ENCODE results near the gene FNDC3B. TPM values are rescaled to one million over a fixed set of nuclear protein-coding genes. Genes with fewer than 3 reads are reported as not detected.
"Not testable (repeated sequence)": the region's sequence is repeated elsewhere in the genome, so short reads cannot be mapped to it uniquely, and the experiment has no call there.

Gene FNDC3B
- total RNA-seq, 1 experiment from 2014 or later: 48.6 TPM

DNA sequence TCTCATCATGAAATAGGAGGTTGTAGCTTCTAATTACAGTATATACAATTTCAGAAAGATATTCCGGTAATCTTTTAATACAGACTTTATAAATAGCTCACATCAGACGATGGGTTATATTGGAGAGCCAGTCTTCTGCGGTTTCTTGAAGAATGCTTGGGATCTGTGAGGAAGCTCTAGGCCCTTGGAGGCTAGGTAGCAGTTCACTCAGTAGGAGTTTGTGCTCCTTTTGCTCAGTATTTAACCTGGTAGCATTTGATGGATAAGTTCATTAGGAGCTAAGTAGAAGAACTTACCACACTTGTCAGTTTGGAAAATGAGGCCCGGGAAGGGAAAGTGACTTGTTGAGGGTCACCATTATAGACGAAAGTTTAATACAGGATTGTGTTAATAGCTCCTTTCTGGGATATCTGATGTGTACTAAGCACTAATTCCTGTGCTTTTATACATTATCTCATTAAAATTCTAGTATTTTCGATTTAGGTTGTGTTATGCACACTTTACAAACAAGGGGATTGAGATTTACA is 2.8 kb downstream of the FNDC3B start:
- peaks cover 39% of the 10 kb centered on the region for H3K4me1 ChIP-seq (ENCODE audit: insufficient read depth, low read length)
- no TSS peak for BruUV-seq (replicated peaks)

DNA sequence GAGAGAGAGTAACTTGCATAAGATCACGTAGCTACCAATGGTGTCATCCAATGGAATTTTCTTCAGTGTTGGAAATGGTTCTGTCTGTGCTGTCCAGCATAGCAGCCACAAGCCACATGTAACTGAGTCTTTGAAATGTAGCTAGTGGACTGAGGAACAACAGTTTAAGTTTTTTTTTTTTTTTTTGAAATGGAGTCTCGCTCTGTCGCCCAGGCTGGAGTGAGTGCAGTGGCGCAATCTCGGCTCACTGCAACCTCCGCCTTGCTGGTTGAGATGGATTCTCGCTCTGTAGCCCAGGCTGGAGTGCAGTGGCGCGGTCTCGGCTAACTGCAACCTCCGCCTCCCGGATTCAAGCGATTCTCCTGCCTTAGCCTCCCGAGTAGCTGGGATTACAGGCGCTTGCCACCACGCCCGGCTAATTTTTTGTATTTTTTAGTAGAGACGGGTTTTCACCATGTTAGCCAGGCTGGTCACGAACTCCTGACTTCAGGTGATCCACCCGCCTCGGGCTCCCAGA is 3.3 kb downstream of the FNDC3B start:
- H3K27ac ChIP-seq (ENCODE audit: low read length); BruUV-seq (replicated peaks); CTCF ChIA-PET; H2AFZ ChIP-seq (ENCODE audit: low read length); H3K27me3 ChIP-seq (ENCODE audit: low read length); H3F3A ChIP-seq (ENCODE audit: low read length, unreplicated experiment); H3K9me3 ChIP-seq (ENCODE audit: low read length); H3K9me2 ChIP-seq (replicated peaks; ENCODE audit: low read length); DNase-seq; H3K9ac ChIP-seq (ENCODE audit: low read length); ATAC-seq; H3K36me3 ChIP-seq (ENCODE audit: low read depth, low read length): not testable (repeated sequence)
- POLR2A ChIA-PET (ENCODE audit: unreplicated experiment): interaction anchor here (0.6 kb wide), 1 partner anchor 13 kb away, joined by 3 read pairs; no protein-coding TSS in a partner anchor
- Histone ChIP-seq H3K4me3 (ENCODE audit: low read length) (peak overlapping the region; percentile 95; the same call in 1 of the 2 replicates), H3K4me2 (ENCODE audit: low read length) (peak overlapping the region; percentile 85), H3K79me2 (ENCODE audit: low read length) (peaks cover 94% of the 10 kb centered on the region), H4K20me1 (ENCODE audit: low read length) (peaks cover 63% of the 10 kb centered on the region), H3K4me1 (ENCODE audit: insufficient read depth, low read length) (peaks cover 39% of the 10 kb centered on the region)
- intact Hi-C loops (cut with micrococcal nuclease): loop anchor here (5.0 to 10.0 kb wide), 3 partner anchors 100 to 210 kb away; no protein-coding TSS in a partner anchor

More for the DNA sequence above, 2.8 kb downstream of the FNDC3B start:
- Histone ChIP-seq H3K4me2 (ENCODE audit: low read length) (peak overlapping the region; percentile 85), H3K9me2 (replicated peaks; ENCODE audit: low read length) (no peaks in the 10 kb centered on the region), H2AFZ (ENCODE audit: low read length) (no peak overlapping the region), H3K9me3 (ENCODE audit: low read length) (no peaks in the 10 kb centered on the region), H3K9ac (ENCODE audit: low read length) (peak overlapping the region; percentile 99; the same call in 1 of the 2 replicates), H3K4me3 (ENCODE audit: low read length) (peak overlapping the region; percentile 95), H3K27ac (ENCODE audit: low read length) (no peak overlapping the region), H3K27me3 (ENCODE audit: low read length) (no peaks in the 10 kb centered on the region), H4K20me1 (ENCODE audit: low read length) (peaks cover 58% of the 10 kb centered on the region), H3K36me3 (ENCODE audit: low read depth, low read length) (peaks cover 4% of the 10 kb centered on the region; the same call in 1 of the 2 replicates), H3F3A (ENCODE audit: low read length, unreplicated experiment) (no peaks in the 10 kb centered on the region), H3K79me2 (ENCODE audit: low read length) (peaks cover 88% of the 10 kb centered on the region)
- no peak for ATAC-seq
- ChIA-PET CTCF (no interaction called here), POLR2A (ENCODE audit: unreplicated experiment) (interaction anchor here (0.6 kb wide), 2 partner anchors 13 to 38 kb away, joined by 3 read pairs; no protein-coding TSS in a partner anchor)
- intact Hi-C loops (cut with micrococcal nuclease): loop anchor here (5.0 to 10.0 kb wide), 3 partner anchors 100 to 210 kb away; no protein-coding TSS in a partner anchor
- DNase-seq: no peak
- TF ChIP-seq EZH2 (IDR thresholded peaks at IDR 0.05; ENCODE audit: low read length, unreplicated experiment) (no peak), EZH2phosphoT487 (IDR thresholded peaks at IDR 0.05; ENCODE audit: borderline replicate concordance, low read length) (no peak)
- TF ChIP-seq, protein P1, sequence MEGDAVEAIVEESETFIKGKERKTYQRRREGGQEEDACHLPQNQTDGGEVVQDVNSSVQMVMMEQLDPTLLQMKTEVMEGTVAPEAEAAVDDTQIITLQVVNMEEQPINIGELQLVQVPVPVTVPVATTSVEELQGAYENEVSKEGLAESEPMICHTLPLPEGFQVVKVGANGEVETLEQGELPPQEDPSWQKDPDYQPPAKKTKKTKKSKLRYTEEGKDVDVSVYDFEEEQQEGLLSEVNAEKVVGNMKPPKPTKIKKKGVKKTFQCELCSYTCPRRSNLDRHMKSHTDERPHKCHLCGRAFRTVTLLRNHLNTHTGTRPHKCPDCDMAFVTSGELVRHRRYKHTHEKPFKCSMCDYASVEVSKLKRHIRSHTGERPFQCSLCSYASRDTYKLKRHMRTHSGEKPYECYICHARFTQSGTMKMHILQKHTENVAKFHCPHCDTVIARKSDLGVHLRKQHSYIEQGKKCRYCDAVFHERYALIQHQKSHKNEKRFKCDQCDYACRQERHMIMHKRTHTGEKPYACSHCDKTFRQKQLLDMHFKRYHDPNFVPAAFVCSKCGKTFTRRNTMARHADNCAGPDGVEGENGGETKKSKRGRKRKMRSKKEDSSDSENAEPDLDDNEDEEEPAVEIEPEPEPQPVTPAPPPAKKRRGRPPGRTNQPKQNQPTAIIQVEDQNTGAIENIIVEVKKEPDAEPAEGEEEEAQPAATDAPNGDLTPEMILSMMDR (conservative IDR thresholded peaks at IDR 0.05; ENCODE audit: low read depth, low read length): no peak

DNA sequence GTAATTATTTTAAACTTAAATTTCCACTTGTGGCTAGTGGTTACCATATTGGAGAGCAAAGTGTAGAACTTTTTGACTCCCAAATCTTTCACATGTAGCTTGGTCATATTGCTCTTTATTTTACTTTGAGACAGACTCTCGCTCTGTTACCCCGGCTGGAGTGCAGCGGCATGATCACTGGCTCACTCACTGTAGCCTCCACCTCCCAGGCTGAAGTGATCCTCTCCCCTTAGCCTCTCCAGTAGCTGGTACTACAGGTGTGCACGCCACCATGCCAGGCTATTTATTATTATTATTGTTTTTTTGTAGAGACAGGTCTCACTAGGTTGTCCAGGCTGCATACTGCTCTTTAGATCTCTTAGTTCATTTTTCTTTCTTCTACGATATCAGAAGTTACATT is 3.9 kb downstream of the FNDC3B start:
- H3K9me3 ChIP-seq (ENCODE audit: low read length): no peaks in the 10 kb centered on the region
- BruUV-seq (replicated peaks): no TSS peak
- H3K4me2 ChIP-seq (ENCODE audit: low read length): 0 out of 2 replicates have a peak overlapping the region, but pooled peaks have one; percentile 7
- H3F3A ChIP-seq (ENCODE audit: low read length, unreplicated experiment): no peaks in the 10 kb centered on the region
- H3K9me2 ChIP-seq (replicated peaks; ENCODE audit: low read length): no peaks in the 10 kb centered on the region
- POLR2A ChIA-PET (ENCODE audit: unreplicated experiment): no interaction called here
- H3K4me1 ChIP-seq (ENCODE audit: insufficient read depth, low read length): peaks cover 39% of the 10 kb centered on the region
- H3K79me2 ChIP-seq (ENCODE audit: low read length): peaks cover 99% of the 10 kb centered on the region
- no peak overlapping the region for H2AFZ ChIP-seq (ENCODE audit: low read length)
- ATAC-seq (no peak), DNase-seq (no peak)
- peaks cover 68% of the 10 kb centered on the region for H4K20me1 ChIP-seq (ENCODE audit: low read length)
- TF ChIP-seq, protein P1 (conservative IDR thresholded peaks at IDR 0.05; ENCODE audit: low read depth, low read length): no peak
- TF ChIP-seq EZH2phosphoT487 (IDR thresholded peaks at IDR 0.05; ENCODE audit: borderline replicate concordance, low read length) (no peak), EZH2 (IDR thresholded peaks at IDR 0.05; ENCODE audit: low read length, unreplicated experiment) (no peak)
- H3K4me3 ChIP-seq (ENCODE audit: low read length): no peak overlapping the region
- no peak overlapping the region for H3K27ac ChIP-seq (ENCODE audit: low read length)
- peaks cover 4% of the 10 kb centered on the region; the same call in 1 of the 2 replicates for H3K36me3 ChIP-seq (ENCODE audit: low read depth, low read length)
- H3K9ac ChIP-seq (ENCODE audit: low read length): no peak overlapping the region
- intact Hi-C loops (cut with micrococcal nuclease): loop anchor here (5.0 to 10.0 kb wide), 3 partner anchors 99 to 211 kb away; no protein-coding TSS in a partner anchor
- no peaks in the 10 kb centered on the region for H3K27me3 ChIP-seq (ENCODE audit: low read length)
- CTCF ChIA-PET: no interaction called here
